Measurements from ENCODE around the gene EFNB2. TPM values are rescaled to one million over a fixed set of nuclear protein-coding genes. Genes with fewer than 3 reads are reported as not detected.

Gene EFNB2
- total RNA-seq, 1 experiment from 2014 or later: 6.5 TPM

DNA sequence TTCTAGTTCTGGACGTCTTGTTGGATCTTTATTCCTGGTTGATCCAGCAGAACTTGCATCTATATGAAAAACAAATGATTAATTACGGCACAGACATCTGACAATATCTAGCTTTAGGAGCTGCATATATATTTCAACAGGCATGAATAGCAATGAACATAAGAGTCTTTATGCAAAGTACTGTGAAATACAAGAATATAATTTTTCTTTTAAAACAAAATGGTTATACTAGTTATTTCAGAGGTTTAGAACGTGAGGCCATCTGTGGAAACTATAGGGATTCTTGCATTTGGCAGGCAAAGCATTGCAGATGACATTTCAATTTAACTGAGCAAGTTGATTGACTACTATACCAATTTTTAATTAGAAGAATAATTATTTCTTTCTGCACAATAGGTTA lies 40.5 kb downstream of the EFNB2 start:
- Histone ChIP-seq H3K4me3 (no peak overlapping the region), H3K4me1 (replicated peaks) (no peaks in the 10 kb centered on the region), H3K27me3 (replicated peaks) (no peaks in the 10 kb centered on the region), H3K36me3 (peaks cover 14% of the 10 kb centered on the region; the same call in 1 of the 2 replicates), H3K27ac (no peak overlapping the region), H3K9me3 (replicated peaks) (no peaks in the 10 kb centered on the region)
- no peak for DNase-seq (ENCODE audit: low read depth in 1 of 2, low spot score in 2 of 2)

DNA sequence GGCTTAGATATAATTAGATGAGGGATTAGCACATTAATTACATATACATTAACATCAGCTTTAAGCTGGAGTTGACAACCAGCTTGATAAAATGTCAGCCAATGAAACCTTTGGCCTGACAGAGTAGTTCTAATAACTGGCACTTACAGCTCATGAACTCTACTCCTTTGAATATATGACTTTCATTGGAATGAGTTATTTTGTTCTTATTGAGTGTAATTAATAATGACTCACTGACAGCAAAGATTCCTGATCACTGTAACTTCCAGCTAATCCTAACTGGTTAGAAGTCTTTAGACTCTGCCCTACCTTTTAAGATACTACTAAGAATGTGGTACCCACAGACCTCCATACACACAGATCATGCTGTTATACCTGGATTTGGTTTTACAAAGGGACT lies 41.0 kb downstream of the EFNB2 start:
- peaks cover 14% of the 10 kb centered on the region; the same call in 1 of the 2 replicates for H3K36me3 ChIP-seq
- H3K9me3 ChIP-seq (replicated peaks): no peaks in the 10 kb centered on the region
- no peaks in the 10 kb centered on the region for H3K27me3 ChIP-seq (replicated peaks)
- H3K4me1 ChIP-seq (replicated peaks): no peaks in the 10 kb centered on the region
- no peak for DNase-seq (ENCODE audit: low read depth in 1 of 2, low spot score in 2 of 2)
- no peak overlapping the region for H3K27ac ChIP-seq
- no peak overlapping the region for H3K4me3 ChIP-seq

DNA sequence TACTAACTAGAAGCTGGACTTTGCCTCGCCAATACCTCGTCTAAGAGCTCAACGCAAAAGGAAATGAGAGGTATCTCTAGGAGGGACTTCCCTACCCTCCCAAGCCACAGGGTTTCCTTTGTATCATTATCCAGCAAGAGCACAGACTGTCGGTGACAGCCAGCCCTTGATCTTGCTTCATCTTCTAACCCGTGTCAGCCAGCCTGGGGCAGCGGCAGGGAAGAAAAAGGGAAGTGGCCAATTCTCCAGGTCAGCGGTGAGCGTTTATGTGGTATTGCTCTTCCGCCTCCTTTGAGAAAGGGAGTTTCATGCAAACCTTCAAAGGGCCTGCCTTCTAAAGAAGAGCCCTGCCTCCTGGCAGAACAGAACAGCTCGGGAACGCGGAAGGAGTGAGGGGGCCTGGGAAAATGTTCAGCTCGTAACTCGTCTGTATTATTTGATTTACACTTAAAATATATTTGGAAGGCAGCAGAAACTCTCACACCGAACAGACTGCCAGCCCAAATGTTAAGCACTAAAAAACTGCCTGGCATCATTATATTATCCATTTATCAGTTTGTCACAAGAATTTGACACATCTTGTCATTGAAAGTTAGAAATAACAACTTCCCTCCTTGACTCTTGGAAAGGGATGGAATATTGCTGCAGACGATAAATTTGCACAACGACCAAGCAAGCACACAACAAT lies 41.8 kb downstream of the EFNB2 start:
- Histone ChIP-seq H3K27ac (no peak overlapping the region), H3K4me1 (replicated peaks) (no peaks in the 10 kb centered on the region), H3K27me3 (replicated peaks) (no peaks in the 10 kb centered on the region), H3K36me3 (peaks cover 14% of the 10 kb centered on the region; the same call in 1 of the 2 replicates), H3K4me3 (no peak overlapping the region), H3K9me3 (replicated peaks) (no peaks in the 10 kb centered on the region)
- no peak for DNase-seq (ENCODE audit: low read depth in 1 of 2, low spot score in 2 of 2)

DNA sequence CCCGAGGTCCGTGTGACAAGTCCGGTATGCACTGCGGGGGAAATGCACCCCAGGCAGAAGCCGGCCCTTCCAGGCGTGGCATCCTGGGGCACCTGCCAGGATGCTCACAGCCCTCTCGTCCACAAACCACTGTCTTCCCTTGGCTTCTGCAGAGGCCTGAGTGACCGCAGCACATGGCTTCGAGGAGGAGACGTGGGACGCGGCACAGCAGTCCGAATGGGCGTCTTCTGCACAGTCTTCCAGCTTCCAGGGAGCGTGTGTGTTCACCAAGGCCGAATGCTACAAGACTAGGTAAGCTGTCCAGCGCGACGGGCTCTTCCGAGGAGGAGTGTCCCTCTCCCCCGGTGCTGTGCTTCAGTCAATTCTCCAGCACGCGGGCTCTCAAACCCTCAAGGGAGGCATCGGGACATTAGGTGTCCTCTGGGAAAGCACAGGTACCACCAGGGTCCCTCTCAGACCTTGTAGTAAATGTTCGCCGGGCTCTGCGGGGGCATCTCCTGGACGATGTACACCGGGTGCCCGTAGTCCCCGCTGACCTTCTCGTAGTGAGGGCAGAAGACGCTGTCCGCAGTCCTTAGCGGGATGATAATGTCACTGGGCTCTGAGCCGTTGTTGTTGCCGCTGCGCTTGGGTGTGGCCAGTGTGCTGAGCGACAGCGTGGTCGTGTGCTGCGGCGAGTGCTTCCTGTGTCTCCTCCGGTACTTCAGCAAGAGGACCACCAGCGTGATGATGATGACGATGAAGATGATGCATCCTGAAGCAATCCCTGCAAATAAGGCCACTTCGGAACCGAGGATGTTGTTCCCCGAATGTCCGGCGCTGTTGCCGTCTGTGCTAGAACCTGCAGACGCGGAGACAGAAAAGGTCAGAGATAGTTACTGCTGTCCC lies 42.6 kb downstream of the EFNB2 start:
- H3K27ac ChIP-seq: no peak overlapping the region
- H3K27me3 ChIP-seq (replicated peaks): no peaks in the 10 kb centered on the region
- H3K4me1 ChIP-seq (replicated peaks): no peaks in the 10 kb centered on the region
- H3K9me3 ChIP-seq (replicated peaks): no peaks in the 10 kb centered on the region
- H3K4me3 ChIP-seq: no peak overlapping the region
- H3K36me3 ChIP-seq: peaks cover 14% of the 10 kb centered on the region; the same call in 1 of the 2 replicates
- no peak for DNase-seq (ENCODE audit: low read depth in 1 of 2, low spot score in 2 of 2)

DNA sequence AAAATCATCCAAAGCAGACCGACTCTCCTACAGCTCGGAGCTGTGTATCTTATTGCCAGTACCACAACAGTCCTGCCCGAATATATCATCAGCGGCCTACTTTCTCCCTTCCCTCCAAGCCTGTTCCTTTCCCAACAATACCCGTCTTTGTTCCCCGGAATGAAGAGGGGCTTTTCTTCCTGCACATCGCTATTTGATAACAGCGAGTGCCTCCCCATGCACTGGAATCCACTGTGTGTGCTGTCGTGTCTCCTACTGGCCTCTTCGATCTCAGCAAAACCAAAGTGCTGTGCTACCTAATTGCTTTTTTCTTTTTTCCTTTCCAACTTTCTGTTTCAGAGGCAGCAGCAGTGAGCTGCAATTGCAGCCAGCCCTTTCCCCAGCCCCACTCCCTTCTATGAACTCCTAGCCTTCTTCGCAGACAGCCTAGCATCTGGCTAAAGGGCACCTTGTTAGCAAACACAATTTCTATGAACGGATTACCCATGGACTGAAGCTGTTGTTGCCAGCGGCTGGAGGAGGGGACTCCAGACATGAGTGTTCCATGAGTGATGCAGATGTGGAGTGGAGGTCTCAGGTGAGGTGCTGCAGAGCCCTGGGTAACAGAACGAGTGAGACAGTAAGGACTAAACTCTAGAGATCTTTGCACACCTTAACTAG lies 43.4 kb downstream of the EFNB2 start:
- Histone ChIP-seq H3K4me3 (no peak overlapping the region), H3K36me3 (peaks cover 14% of the 10 kb centered on the region; the same call in 1 of the 2 replicates), H3K27me3 (replicated peaks) (no peaks in the 10 kb centered on the region; the same call in 1 of the 2 replicates), H3K4me1 (replicated peaks) (no peaks in the 10 kb centered on the region), H3K9me3 (replicated peaks) (no peaks in the 10 kb centered on the region), H3K27ac (no peak overlapping the region)
- DNase-seq (ENCODE audit: low read depth in 1 of 2, low spot score in 2 of 2): no peak

DNA sequence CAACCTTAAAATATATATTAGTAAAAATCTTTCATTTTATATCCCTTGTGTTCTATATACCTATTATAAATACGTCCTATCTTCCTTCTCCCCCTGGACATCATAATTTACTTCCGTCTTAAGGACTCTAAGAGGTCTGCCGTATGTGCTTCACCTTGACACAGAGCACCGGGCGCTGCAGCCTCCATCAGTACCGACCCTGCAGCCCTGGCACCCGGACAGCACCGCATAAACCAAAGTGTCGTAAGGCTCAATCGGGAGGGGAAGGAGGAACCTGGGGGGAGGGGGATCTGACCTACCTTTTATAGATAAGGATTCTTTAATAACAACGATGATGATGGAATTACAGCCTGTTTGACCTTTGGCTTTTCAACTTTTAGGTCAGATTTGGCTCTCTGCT lies 44.0 kb downstream of the EFNB2 start:
- Histone ChIP-seq H3K36me3 (peaks cover 14% of the 10 kb centered on the region; the same call in 1 of the 2 replicates), H3K9me3 (replicated peaks) (no peaks in the 10 kb centered on the region), H3K4me1 (replicated peaks) (no peaks in the 10 kb centered on the region), H3K27ac (no peak overlapping the region), H3K27me3 (replicated peaks) (no peaks in the 10 kb centered on the region; the same call in 1 of the 2 replicates), H3K4me3 (no peak overlapping the region)
- DNase-seq (ENCODE audit: low read depth in 1 of 2, low spot score in 2 of 2): no peak

DNA sequence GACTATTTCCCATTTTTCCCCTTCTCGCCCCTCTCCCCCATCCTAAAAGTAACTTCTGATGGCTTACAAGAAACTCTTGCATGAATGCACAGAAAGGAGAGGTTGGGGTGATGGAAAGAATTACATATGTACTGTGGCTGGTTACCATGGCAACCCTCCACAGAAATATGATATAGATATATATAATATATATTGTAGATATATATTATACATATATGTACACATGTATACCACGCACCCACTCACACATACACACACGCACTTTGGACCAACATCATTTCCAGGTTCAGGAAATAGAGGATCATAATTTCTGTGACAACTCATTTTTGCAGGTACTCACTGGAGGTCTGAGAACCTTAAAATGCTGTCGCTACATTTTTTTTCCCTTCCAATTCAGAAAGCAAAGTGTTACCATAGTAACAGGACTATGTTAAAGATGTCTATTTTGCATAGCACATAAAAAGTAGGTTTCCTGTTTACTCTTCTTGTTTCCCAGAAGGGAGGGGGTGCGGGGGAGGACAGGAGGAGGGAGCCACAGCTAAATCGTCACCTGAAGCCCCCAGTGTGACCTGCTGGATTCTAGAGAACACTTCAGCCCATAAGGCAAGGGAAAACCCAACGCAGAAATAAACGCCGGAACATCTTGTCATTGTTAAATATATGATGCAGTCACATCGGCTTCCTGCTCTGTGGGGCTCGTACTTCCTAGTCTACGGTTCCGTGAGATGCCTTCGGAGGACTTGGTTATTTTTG lies 44.7 kb downstream of the EFNB2 start:
- Histone ChIP-seq H3K27ac (no peak overlapping the region), H3K4me3 (no peak overlapping the region), H3K4me1 (replicated peaks) (no peaks in the 10 kb centered on the region), H3K27me3 (replicated peaks) (no peaks in the 10 kb centered on the region; the same call in 1 of the 2 replicates), H3K36me3 (peaks cover 14% of the 10 kb centered on the region; the same call in 1 of the 2 replicates), H3K9me3 (replicated peaks) (no peaks in the 10 kb centered on the region)
- DNase-seq (ENCODE audit: low read depth in 1 of 2, low spot score in 2 of 2): no peak

DNA sequence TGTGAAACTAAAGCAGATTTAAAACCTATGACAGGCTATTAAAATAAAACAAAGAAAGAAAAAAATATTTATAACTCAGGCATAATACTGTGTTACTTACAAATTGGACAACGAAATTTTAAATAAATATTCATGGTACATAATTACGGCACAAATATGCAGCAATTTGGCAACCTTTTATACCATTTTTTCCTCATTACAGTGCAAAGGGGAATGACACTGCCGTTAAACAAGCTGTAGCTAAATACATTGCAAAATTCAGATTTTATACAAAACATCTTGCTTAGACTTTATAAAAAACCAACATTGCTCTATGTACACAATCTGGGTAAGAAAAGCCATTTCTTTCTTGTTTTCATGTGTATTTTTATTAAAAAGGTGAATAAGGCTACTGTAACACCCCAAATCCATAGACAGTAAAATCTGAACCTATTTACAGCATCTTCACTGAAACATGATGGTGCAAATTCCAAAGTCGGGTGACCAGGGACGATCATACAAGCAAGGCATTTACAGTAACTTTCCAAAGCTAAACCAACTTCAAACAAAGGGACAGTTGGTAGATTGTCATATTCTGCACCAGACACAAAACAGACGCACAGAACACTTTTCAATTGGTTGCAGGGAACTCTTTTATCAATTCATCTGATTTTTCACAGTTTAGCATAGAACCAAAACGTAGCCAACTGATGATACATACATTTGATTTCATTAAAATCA lies 45.5 kb downstream of the EFNB2 start:
- H3K4me3 ChIP-seq: no peak overlapping the region
- H3K27ac ChIP-seq: no peak overlapping the region
- no peaks in the 10 kb centered on the region for H3K4me1 ChIP-seq (replicated peaks)
- no peaks in the 10 kb centered on the region for H3K9me3 ChIP-seq (replicated peaks)
- no peaks in the 10 kb centered on the region; the same call in none of the 2 replicates for H3K27me3 ChIP-seq (replicated peaks)
- peaks cover 14% of the 10 kb centered on the region; the same call in 1 of the 2 replicates for H3K36me3 ChIP-seq
- no peak for DNase-seq (ENCODE audit: low read depth in 1 of 2, low spot score in 2 of 2)

DNA sequence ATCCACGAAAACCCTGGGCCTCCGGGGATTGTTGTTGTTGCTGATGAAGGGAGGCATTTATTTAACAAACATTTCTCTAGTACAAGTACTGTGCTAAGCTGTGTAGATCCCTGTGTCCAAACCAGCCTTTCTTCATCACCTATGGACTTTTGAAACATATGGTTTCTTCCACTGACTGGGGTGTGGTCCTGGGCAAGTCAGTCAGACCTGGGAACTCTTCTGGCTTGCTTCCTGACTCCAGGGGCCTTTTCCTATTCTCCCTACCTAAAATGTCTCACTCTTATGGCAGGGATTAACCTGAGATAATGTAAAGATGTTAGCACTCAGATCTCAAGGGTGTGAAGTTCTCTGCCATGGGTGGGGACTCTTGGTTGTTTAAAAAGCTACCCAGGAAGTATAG lies 46.8 kb downstream of the EFNB2 start:
- Histone ChIP-seq H3K4me1 (replicated peaks) (no peaks in the 10 kb centered on the region), H3K9me3 (replicated peaks) (no peaks in the 10 kb centered on the region), H3K27ac (no peak overlapping the region), H3K4me3 (no peak overlapping the region), H3K36me3 (peaks cover 5% of the 10 kb centered on the region; the same call in 1 of the 2 replicates), H3K27me3 (replicated peaks) (no peaks in the 10 kb centered on the region; the same call in none of the 2 replicates)
- no peak for DNase-seq (ENCODE audit: low read depth in 1 of 2, low spot score in 2 of 2)

DNA sequence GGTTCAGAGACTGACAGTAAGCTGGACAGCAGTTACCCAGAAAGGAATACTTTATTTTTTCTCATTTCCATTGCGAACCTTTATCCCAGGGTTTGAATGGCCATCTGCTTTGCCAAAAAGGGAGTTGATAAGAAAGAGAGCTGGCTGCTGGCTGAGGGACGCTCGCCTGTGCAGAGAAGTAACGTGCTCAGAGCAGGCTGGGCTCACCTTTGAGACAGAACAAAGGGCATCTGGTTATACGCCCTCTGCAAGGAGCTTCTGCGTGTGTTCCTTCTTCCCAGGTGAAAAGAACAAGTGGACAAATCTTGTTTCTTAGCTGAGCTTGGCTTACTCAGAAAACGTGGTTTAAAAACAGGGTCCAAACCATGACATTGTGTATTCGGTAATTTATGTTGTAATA lies 47.4 kb downstream of the EFNB2 start:
- Histone ChIP-seq H3K36me3 (peaks cover 5% of the 10 kb centered on the region; the same call in 1 of the 2 replicates), H3K4me1 (replicated peaks) (no peaks in the 10 kb centered on the region), H3K9me3 (replicated peaks) (no peaks in the 10 kb centered on the region), H3K4me3 (no peak overlapping the region), H3K27ac (no peak overlapping the region), H3K27me3 (replicated peaks) (no peaks in the 10 kb centered on the region; the same call in none of the 2 replicates)
- no peak for DNase-seq (ENCODE audit: low read depth in 1 of 2, low spot score in 2 of 2)

DNA sequence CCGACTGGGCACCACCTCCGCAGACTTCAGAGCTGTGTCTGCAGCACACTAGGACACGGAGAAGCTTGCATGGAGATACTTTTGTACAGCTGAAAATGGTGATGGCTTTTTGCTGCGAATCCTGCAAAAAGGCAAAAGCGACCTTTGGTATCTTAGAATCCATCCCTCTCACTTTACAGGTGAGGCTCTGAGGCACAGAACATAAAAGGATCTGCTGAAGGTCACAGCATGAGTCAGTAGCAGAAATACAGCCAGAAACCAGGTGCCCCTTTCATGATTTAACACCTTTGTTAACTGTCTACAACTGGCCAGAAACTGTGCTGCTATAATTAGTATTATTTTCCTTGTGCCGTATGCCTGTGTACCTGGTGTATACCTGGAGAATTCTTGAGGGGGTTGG lies 48.3 kb downstream of the EFNB2 start:
- DNase-seq (ENCODE audit: low read depth in 1 of 2, low spot score in 2 of 2): no peak
- H3K36me3 ChIP-seq: no peaks in the 10 kb centered on the region
- H3K9me3 ChIP-seq (replicated peaks): no peaks in the 10 kb centered on the region
- no peaks in the 10 kb centered on the region for H3K4me1 ChIP-seq (replicated peaks)
- H3K4me3 ChIP-seq: no peak overlapping the region
- no peaks in the 10 kb centered on the region; the same call in none of the 2 replicates for H3K27me3 ChIP-seq (replicated peaks)
- H3K27ac ChIP-seq: no peak overlapping the region

DNA sequence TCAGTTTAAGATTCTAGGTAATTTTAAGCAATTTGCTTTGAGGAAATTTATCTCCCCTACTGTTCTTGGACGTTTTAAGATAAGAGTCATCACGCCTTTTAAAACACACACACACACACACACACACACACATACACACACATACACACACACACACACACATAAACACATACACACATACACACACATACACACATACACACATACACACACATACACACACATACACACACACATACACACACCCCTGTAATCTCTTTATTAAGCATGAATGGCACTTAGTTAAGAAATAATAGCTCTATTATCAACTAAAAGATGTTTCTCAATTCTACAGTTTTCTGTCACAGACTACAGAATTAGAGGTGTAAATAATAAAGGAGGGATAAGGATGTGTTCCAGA lies 49.2 kb downstream of the EFNB2 start:
- Histone ChIP-seq H3K36me3 (no peaks in the 10 kb centered on the region), H3K9me3 (replicated peaks) (no peaks in the 10 kb centered on the region), H3K4me3 (no peak overlapping the region), H3K27ac (no peak overlapping the region), H3K4me1 (replicated peaks) (no peaks in the 10 kb centered on the region), H3K27me3 (replicated peaks) (no peaks in the 10 kb centered on the region; the same call in none of the 2 replicates)
- no peak for DNase-seq (ENCODE audit: low read depth in 1 of 2, low spot score in 2 of 2)

Data from SJSA1 (cell line).